Activated CD4-positive, alpha-beta memory T cell treated with anti-CD3 and anti-CD28 coated beads for 36 hours (primary cell): ENCODE measurements around the gene WAC. TPM values are rescaled to one million over a fixed set of nuclear protein-coding genes. Genes with fewer than 3 reads are reported as not detected.
A peak's percentile ranks its signal among the peaks of the same experiment; 100 is the strongest.

Experiments
- CTCF ChIA-PET: fragments of 350-600 bp; sonication (Branson Sonifier 250); formaldehyde crosslinking; loops from one replicate; lab custom pipeline; 2021; ENCODE audit warnings: antibody characterized with exemption, inconsistent platforms; lab: Charles Lee
- POLR2A ChIA-PET: fragments of 350-600 bp; sonication (Branson Sonifier 250); formaldehyde crosslinking; loops from one replicate; lab custom pipeline; 2021; ENCODE audit warnings: antibody characterized with exemption; lab: Charles Lee
- DNase-seq: peaks from one replicate; pipeline ENCODE4 v3.0.0-alpha.2; 2020
- H3K27ac Mint-ChIP-seq: one replicate; pipeline ENCODE4 v1.8.0; 2021; ENCODE audit warnings: mixed read lengths
- H3K27me3 Mint-ChIP-seq: one replicate; pipeline ENCODE4 v1.8.0; 2021; ENCODE audit warnings: mixed read lengths
- H3K36me3 Mint-ChIP-seq: one replicate; pipeline ENCODE4 v1.8.0; 2021; ENCODE audit warnings: mixed read lengths
- H3K4me1 Mint-ChIP-seq: one replicate; pipeline ENCODE4 v1.8.0; 2021; ENCODE audit warnings: low read depth, mixed read lengths
- H3K4me3 Mint-ChIP-seq: one replicate; pipeline ENCODE4 v1.8.0; 2021; ENCODE audit warnings: mild to moderate bottlenecking, mixed read lengths
- H3K9me3 Mint-ChIP-seq: one replicate; pipeline ENCODE4 v1.8.0; 2021; ENCODE audit warnings: mixed read lengths
- intact Hi-C: fragments of 100-400 bp; cut with micrococcal nuclease; formaldehyde crosslinking; loops from one replicate; pipeline ENCODE4 v1.15.1; 2023
- total RNA-seq, 2 experiments: library from RNA; stranded (reverse); gene quantifications; one replicate each; pipeline ENCODE4 v1.2.3, GENCODE V29; 2021

The WAC gene
- total RNA-seq, 2 experiments from 2014 or later, result 92.9 to 93.1 TPM

DNA sequence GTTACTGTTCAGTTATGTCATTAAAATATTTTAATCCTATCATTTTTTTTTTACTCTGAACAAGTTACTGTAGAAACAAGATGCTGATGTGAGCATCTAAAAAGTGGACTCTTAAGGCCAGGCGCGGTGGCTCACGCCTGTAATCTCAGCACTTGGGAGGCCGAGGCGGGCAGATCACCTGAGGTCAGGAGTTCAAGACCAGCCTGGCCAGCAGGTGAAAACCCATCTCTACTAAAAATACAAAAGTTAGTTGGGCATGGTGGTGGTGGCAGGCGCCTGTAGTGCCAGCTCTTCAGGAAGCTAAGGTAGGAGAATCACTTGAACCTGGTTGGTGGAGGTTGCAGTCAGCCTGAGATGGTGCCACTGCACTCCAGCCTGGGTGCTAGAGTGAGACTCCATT, 2.9 kb downstream of the WAC start:
- Mint-ChIP-seq H3K4me1 (peaks cover 40% of the 10 kb centered on the region), H3K36me3 (peaks cover 64% of the 10 kb centered on the region), H3K27me3 (no peaks in the 10 kb centered on the region), H3K9me3 (no peaks in the 10 kb centered on the region), H3K4me3 (no peak overlapping the region), H3K27ac (no peak overlapping the region)
- CTCF ChIA-PET, result no interaction called here
- intact Hi-C loops, result loop anchor here (2.0 kb wide), 1 partner anchor 13 kb away; no protein-coding TSS in a partner anchor
- DNase-seq, result no peak
- POLR2A ChIA-PET, result no interaction called here

DNA sequence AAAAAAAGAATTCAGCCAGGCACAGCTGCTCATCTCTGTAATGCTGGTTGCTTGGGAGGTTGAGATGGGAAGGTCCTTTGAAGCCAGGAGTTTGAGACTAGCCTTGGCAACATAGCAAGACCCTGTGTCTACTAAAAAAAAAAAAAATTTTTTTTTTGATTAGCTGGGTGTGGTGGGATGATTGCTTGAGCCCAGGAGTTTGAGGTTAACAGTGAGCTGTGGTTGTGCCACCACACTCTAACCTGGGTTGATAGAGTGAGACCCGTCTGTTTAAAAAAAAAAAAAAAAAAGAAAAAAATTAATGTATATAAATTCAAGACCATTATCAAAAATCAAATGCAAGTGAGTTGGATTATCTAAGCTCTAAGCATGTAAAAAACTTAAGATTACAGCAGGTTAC, 5.7 kb downstream of the WAC start:
- CTCF ChIA-PET, result no interaction called here
- intact Hi-C loops, result no loop called here
- peaks cover 52% of the 10 kb centered on the region for H3K4me1 Mint-ChIP-seq

DNA sequence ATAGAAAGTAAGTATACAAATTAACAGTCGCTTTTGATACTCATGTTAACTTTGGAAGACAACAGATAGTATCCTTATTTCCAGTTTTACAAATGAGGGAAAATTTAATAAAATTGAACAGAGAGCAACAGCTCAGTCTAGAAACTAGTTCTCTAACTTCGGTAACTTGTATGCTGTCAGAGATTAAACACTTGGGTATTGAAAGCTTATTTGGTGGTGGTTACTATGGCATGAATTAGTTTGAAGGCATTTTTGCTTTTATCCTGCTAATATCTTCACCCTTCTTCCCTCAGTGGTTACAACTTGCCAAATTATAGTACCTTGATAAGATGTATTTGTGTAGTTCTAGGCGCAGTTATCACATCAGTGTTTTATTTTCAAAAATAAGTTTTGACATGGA, 7.2 kb downstream of the WAC start:
- Mint-ChIP-seq H3K36me3 (peaks cover 65% of the 10 kb centered on the region), H3K4me3 (no peak overlapping the region), H3K27ac (no peak overlapping the region), H3K9me3 (no peaks in the 10 kb centered on the region), H3K4me1 (peaks cover 54% of the 10 kb centered on the region), H3K27me3 (no peaks in the 10 kb centered on the region)
- POLR2A ChIA-PET, result no interaction called here
- DNase-seq, result no peak
- CTCF ChIA-PET, result no interaction called here
- intact Hi-C loops, result no loop called here

More for the DNA sequence above, 5.7 kb downstream of the WAC start:
- H3K36me3 Mint-ChIP-seq, result peaks cover 73% of the 10 kb centered on the region
- no peak overlapping the region for H3K27ac Mint-ChIP-seq
- no peaks in the 10 kb centered on the region for H3K27me3 Mint-ChIP-seq
- POLR2A ChIA-PET, result interaction anchor here (1.5 kb wide), 1 partner anchor 11 kb away, joined by 3 read pairs; no protein-coding TSS in a partner anchor
- no peak for DNase-seq
- H3K9me3 Mint-ChIP-seq, result no peaks in the 10 kb centered on the region
- no peak overlapping the region for H3K4me3 Mint-ChIP-seq

DNA sequence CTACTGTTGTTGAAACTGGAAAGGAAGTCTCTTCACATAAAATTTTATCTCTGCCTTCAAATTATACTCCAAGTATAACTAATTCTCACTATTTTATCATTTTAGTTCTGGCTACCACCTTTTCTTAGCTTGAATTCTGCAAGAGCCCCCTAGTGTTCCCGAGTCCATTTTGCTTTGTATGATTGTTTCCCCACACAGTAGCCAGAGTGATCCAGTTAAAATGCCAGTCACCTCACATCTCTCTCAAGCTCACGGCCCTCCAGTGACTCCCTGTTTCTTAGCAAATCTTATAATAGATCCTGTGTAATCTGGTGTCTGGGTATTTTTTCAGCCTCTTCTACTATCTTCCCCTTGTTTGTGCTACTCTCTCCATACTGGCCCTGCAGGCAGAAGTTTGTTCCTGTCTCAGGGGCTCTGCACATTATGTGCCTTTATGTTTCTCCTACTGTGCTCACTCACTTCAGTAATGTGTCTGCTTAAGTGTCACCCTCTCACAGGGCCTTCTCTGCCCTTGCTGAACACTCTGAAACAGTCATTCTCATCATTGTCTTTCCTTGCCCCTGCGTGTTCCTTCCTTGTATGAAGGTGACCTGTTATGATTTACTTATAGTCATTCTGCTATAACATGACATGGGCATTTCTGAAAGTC, 8.9 kb downstream of the WAC start:
- no peak overlapping the region for H3K27ac Mint-ChIP-seq
- ChIA-PET CTCF (no interaction called here), POLR2A (interaction anchor here (1.2 to 1.3 kb wide), 2 partner anchors 9 to 22 kb away, joined by 4 to 5 read pairs; partner anchors contain the start of gene WAC)
- H3K4me1 Mint-ChIP-seq, result peaks cover 55% of the 10 kb centered on the region
- no peak overlapping the region for H3K4me3 Mint-ChIP-seq
- H3K9me3 Mint-ChIP-seq, result no peaks in the 10 kb centered on the region
- no peaks in the 10 kb centered on the region for H3K27me3 Mint-ChIP-seq
- peaks cover 56% of the 10 kb centered on the region for H3K36me3 Mint-ChIP-seq
- DNase-seq, result no peak
- intact Hi-C loops, result no loop called here

DNA sequence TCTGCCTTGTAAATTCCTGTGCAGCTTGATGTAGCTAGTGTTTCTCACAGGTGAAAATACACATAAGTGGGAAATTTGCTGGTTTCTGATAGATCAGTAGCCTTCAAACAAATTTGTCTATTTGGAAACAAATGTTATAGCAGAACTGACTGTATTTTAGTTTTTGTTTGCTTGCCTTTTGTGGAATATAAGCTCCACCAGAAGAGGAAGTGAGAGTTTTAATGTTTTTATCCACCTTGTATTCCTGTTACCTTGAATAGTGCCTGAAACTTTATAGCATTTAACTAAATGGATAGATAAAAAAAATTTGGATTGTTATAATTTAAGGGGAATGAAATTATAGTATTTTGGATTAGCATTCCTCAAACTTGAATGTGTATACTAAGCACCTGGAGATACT, 9.8 kb downstream of the WAC start:
- no peak for DNase-seq
- Mint-ChIP-seq H3K27ac (no peak overlapping the region), H3K27me3 (no peaks in the 10 kb centered on the region), H3K36me3 (peaks cover 48% of the 10 kb centered on the region), H3K9me3 (no peaks in the 10 kb centered on the region), H3K4me3 (no peak overlapping the region), H3K4me1 (peaks cover 48% of the 10 kb centered on the region)
- CTCF ChIA-PET, result no interaction called here
- intact Hi-C loops, result no loop called here
- POLR2A ChIA-PET, result interaction anchor here (1.2 to 2.6 kb wide), 2 partner anchors 9 to 21 kb away, joined by 4 to 10 read pairs; partner anchors contain the start of gene WAC

DNA sequence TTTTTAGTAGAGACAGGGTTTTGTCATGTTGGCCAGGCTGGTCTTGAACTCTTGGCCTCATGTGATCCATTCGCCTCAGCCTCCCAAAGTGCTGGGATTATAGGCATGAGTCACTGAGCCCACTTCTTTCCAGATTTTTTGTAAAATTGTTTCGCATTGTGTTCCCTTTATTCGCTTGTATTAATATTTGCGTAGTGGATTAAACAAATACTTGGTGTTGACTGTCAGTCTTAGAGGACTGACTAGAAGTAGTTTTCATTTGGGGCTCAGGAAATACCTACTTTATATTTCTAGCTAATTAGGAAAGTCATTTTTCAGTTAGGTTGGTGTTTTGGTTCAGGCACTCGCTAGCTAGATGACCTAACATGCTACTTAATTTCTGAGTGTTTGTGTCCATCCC, 11.1 kb downstream of the WAC start:
- ChIA-PET CTCF (no interaction called here), POLR2A (interaction anchor here (1.3 to 2.6 kb wide), 2 partner anchors 10 to 13 kb away, joined by 3 to 10 read pairs; partner anchors contain the start of gene WAC)
- Mint-ChIP-seq H3K4me1 (peaks cover 57% of the 10 kb centered on the region), H3K27me3 (no peaks in the 10 kb centered on the region), H3K27ac (no peak overlapping the region), H3K4me3 (no peak overlapping the region), H3K36me3 (peaks cover 44% of the 10 kb centered on the region), H3K9me3 (no peaks in the 10 kb centered on the region)
- no peak for DNase-seq
- intact Hi-C loops, result no loop called here

DNA sequence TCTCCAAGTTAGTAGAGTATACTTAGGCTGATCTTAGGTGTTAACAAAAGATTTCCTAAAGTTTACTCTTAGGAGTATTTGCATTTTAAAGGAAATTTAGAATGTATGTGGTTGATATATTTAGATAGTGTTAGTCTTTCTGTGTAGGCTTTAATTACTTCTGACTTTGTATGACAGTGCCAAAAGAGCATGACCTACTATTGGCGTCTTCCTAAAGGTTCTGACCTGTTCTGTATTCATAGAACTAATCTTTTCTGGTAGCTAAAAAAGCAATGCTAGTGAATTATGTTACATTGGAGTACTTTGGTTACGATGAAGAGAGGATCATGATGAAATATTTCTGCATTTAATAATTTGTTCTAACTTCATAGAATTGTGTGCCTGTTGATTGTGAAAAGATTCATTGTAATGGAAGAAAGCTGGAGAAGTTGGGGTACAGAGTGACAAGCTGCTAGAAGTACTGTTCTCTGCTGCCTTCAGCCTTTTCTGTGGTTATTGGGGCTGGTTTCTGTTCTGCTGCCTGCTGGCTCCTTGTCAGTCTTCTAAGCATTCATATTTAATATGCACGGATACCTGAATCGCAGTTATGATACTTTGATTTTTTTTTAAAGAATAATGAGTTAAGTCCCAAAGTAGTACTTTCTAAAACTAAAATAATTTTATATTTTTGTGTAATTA, 13.2 kb downstream of the WAC start:
- Mint-ChIP-seq H3K9me3 (no peaks in the 10 kb centered on the region), H3K36me3 (peaks cover 48% of the 10 kb centered on the region), H3K4me1 (peaks cover 70% of the 10 kb centered on the region), H3K4me3 (no peak overlapping the region), H3K27ac (peak overlapping the region; percentile 4), H3K27me3 (no peaks in the 10 kb centered on the region)
- ChIA-PET CTCF (interaction anchor here (0.6 kb wide), 1 partner anchor 79 kb away, joined by 3 read pairs; no protein-coding TSS in a partner anchor), POLR2A (interaction anchor here (0.9 to 1.2 kb wide), 2 partner anchors 9 to 13 kb away, joined by 3 to 4 read pairs; no protein-coding TSS in a partner anchor)
- no peak for DNase-seq
- intact Hi-C loops, result loop anchor here (5.0 kb wide), 1 partner anchor 36 kb away; no protein-coding TSS in a partner anchor

DNA sequence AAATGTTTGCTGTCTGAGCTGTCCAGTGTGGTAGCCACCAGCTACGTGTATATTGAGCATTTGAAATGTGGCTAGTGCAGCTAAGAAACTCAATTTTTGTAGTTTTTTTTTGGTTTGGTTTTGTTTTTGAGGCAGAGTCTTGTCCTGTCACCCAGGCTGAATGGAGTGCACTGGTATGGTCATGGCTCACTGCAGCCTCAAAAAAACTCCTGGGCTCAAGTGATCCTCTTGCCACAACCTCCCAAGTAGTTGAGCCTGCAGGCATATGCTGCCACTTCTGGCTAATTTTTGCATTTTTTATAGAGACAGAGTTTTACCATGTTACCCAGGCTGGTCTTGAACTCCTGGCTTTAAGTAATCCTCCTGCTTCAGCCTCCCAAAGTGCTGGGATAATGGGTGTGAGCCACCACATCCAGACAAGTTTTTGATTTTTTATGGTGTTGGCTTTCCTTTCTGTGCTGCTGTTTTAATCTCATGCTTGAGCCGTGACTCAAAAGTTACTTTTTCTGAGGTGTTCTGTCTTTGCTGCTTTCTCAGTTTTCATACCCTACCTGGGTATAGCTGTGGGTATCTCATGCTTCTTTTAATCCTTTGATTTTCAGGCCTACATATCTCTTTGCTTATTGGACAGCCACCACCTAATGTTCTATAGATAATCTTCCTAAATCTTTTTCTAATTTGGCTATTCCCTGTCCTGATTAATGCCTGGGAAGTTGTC, 16.0 kb downstream of the WAC start:
- ChIA-PET CTCF (no interaction called here), POLR2A (interaction anchor here (0.6 to 1.3 kb wide), 2 partner anchors 11 to 320 kb away, joined by 3 to 4 read pairs; no protein-coding TSS in a partner anchor)
- no peak overlapping the region for H3K27ac Mint-ChIP-seq
- intact Hi-C loops, result loop anchor here (2.0 to 5.0 kb wide), 2 partner anchors 14 to 33 kb away; no protein-coding TSS in a partner anchor
- no peaks in the 10 kb centered on the region for H3K27me3 Mint-ChIP-seq
- H3K4me3 Mint-ChIP-seq, result no peak overlapping the region
- peaks cover 48% of the 10 kb centered on the region for H3K36me3 Mint-ChIP-seq
- no peak for DNase-seq
- H3K4me1 Mint-ChIP-seq, result peaks cover 71% of the 10 kb centered on the region
- no peaks in the 10 kb centered on the region for H3K9me3 Mint-ChIP-seq

DNA sequence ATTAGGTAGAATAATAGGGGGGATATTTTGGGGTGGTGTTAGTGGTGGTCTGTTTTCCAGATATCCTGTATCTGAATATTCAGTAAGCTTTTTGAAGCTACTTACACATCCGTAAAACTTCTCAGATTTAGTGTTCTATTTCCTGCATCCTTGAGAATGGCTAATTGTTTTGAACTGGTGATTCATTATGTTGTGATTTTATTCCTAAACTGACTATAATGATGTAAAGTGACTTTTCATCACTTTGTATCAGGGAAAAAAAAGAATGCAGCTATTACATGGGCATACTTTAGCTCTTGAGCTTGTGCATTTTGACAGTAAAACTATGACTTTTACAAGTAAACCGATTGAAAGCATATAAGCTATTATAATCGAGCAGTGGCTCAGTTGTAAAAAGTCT, 18.2 kb downstream of the WAC start:
- no peaks in the 10 kb centered on the region for H3K9me3 Mint-ChIP-seq
- H3K4me3 Mint-ChIP-seq, result no peak overlapping the region
- ChIA-PET CTCF (interaction anchor here (0.8 to 1.0 kb wide), 2 partner anchors 158 to 229 kb away, joined by 3 read pairs; no protein-coding TSS in a partner anchor), POLR2A (interaction anchor here (1.5 kb wide), 1 partner anchor 18 kb away, joined by 7 read pairs; the partner anchor contains the start of gene WAC)
- H3K36me3 Mint-ChIP-seq, result peaks cover 58% of the 10 kb centered on the region
- intact Hi-C loops, result loop anchor here (2.0 kb wide), 1 partner anchor 14 kb away; no protein-coding TSS in a partner anchor
- DNase-seq, result no peak
- peak overlapping the region; percentile 58 for H3K27ac Mint-ChIP-seq
- peaks cover 78% of the 10 kb centered on the region for H3K4me1 Mint-ChIP-seq
- H3K27me3 Mint-ChIP-seq, result no peaks in the 10 kb centered on the region

DNA sequence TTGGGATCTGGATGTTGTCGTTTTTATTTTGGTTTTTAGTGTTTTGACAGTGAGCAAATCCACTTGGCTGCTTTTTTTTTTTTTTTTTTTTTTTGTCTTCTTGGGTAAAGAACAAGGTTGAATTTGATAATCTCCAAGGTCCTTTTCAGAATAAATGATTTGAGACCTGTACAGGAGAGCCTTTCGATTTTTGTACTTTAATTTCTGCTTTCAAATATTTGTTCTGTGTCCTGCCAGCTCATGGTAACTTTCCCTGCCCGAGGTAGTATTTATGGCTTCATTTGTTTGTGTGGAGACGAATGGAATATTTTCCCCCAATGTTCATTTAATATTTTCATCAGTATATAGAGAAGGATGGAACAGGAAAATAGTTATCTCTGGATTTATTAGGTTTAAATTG, 19.9 kb downstream of the WAC start:
- H3K9me3 Mint-ChIP-seq, result no peaks in the 10 kb centered on the region
- POLR2A ChIA-PET, result no interaction called here
- CTCF ChIA-PET, result no interaction called here
- H3K27ac Mint-ChIP-seq, result peak overlapping the region; percentile 8
- peaks cover 86% of the 10 kb centered on the region for H3K4me1 Mint-ChIP-seq
- H3K36me3 Mint-ChIP-seq, result peaks cover 67% of the 10 kb centered on the region
- no peak overlapping the region for H3K4me3 Mint-ChIP-seq
- H3K27me3 Mint-ChIP-seq, result no peaks in the 10 kb centered on the region
- DNase-seq, result no peak
- intact Hi-C loops, result no loop called here

DNA sequence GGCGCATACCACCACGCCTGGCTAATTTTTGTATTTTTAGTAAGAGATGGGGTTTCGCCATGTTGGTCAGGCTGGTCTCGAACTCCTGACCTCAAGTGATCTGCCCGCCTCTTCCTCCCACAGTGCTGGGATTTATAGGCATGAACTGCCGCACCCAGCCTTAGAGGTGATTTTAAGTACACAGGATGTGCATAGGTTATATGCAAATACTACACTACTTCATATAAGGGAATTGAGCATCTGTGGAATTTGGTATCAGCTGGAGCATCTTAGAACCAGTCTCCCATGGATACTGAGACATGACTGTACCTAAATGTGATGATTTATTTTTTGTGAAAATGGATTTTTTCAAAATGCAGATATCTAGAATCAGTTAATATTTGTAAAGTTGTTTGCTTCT, 21.1 kb downstream of the WAC start:
- ChIA-PET POLR2A (no interaction called here), CTCF (no interaction called here)
- Mint-ChIP-seq H3K9me3 (no peaks in the 10 kb centered on the region), H3K4me3 (no peak overlapping the region), H3K27ac (no peak overlapping the region), H3K4me1 (peaks cover 82% of the 10 kb centered on the region), H3K36me3 (peaks cover 67% of the 10 kb centered on the region), H3K27me3 (no peaks in the 10 kb centered on the region)
- intact Hi-C loops, result no loop called here
- DNase-seq, result no peak

DNA sequence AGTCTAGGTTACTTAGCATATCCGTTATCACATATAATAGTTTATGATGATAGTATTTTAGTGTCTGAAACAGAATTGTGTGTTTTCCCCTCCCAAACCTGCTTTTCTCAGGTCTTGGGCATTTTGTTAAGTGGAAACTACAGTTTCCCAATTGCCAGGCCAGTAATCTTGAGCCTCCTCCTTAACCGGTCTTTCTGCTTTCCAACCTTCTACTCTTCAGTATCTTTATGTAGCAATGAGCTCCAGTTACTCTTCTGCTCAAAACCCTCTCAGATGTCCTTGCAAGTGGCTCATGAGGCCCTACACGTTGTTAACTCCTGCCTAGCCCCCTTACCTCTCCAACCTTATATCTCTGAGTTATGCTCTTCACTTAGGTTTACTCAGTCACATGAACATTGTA, 22.0 kb downstream of the WAC start:
- H3K9me3 Mint-ChIP-seq, result no peaks in the 10 kb centered on the region
- no peak overlapping the region for H3K4me3 Mint-ChIP-seq
- H3K4me1 Mint-ChIP-seq, result peaks cover 82% of the 10 kb centered on the region
- peaks cover 64% of the 10 kb centered on the region for H3K36me3 Mint-ChIP-seq
- H3K27me3 Mint-ChIP-seq, result no peaks in the 10 kb centered on the region
- POLR2A ChIA-PET, result no interaction called here
- intact Hi-C loops, result no loop called here
- peak overlapping the region; percentile 16 for H3K27ac Mint-ChIP-seq
- DNase-seq, result no peak
- CTCF ChIA-PET, result no interaction called here
